HL-60 (cell line): ENCODE measurements around the gene LINC00305.

Experiments used
- DNase-seq, 2 experiments: peaks; one replicate each; pipeline ENCODE4 v3.0.0-alpha.2; 2010 to 2020; ENCODE audit warnings: low read depth in 1 of 2, low spot score in 1 of 2
- H3K27ac ChIP-seq: fragments of 250-450 bp; sonication (Bioruptor Pico); replicated peaks from 2 replicates; pipeline ENCODE4 v1.5.1; 2020; ENCODE audit warnings: mild to moderate bottlenecking, moderate library complexity
- H3K27me3 ChIP-seq: fragments of 250-450 bp; sonication (Bioruptor Pico); 2 replicates; pipeline ENCODE4 v1.5.1; 2021; ENCODE audit warnings: mild to moderate bottlenecking, moderate library complexity; ENCODE audit not compliant: insufficient read depth, poor library complexity, severe bottlenecking
- H3K4me3 ChIP-seq: replicated peaks from 2 replicates; pipeline ENCODE4 v1.5.1; 2011; ENCODE audit warnings: mild to moderate bottlenecking, control low read depth, low read length; ENCODE audit not compliant: insufficient read depth
- CTCF ChIP-seq: IDR thresholded peaks from one replicate; pipeline ENCODE4 v1.5.1; 2011; ENCODE audit warnings: low read length, control low read depth, inconsistent platforms; ENCODE audit not compliant: insufficient read depth
- GABPA ChIP-seq: IDR thresholded peaks from 2 replicates; pipeline ENCODE4 v1.6.1; 2012; ENCODE audit warnings: low read depth
- POLR2AphosphoS5 ChIP-seq: IDR thresholded peaks from 2 replicates; pipeline ENCODE4 v1.6.1; 2012; ENCODE audit warnings: low read depth
- REST ChIP-seq: IDR thresholded peaks from 2 replicates; pipeline ENCODE4 v1.6.1; 2012; ENCODE audit warnings: low read depth; ENCODE audit not compliant: insufficient replicate concordance
- SPI1 ChIP-seq: IDR thresholded peaks from 2 replicates; pipeline ENCODE4 v1.6.1; 2012; ENCODE audit warnings: low read depth, mild to moderate bottlenecking, borderline replicate concordance

LINC00305 gene

GRCh38 chr18:64100116-64100922 lies 48.6 kb downstream of the LINC00305 start:
- H3K27ac ChIP-seq = no peak overlapping the region
- no peak for TF ChIP-seq REST
- no peak for TF ChIP-seq CTCF
- no peak for TF ChIP-seq SPI1
- no peak for TF ChIP-seq POLR2AphosphoS5
- no peak overlapping the region for H3K4me3 ChIP-seq
- no peaks in the 10 kb centered on the region for H3K27me3 ChIP-seq
- no peak for DNase-seq

- H3K4me3 ChIP-seq = no peak overlapping the region
- H3K27me3 ChIP-seq = no peaks in the 10 kb centered on the region
- DNase-seq = no peak
- H3K27ac ChIP-seq = no peak overlapping the region
- TF ChIP-seq REST (no peak), SPI1 (no peak), POLR2AphosphoS5 (no peak), GABPA (no peak), CTCF (no peak)
These were observed 49.6 kb downstream of the LINC00305 start for GRCh38 chr18:64099244-64099643.

- TF ChIP-seq GABPA = no peak
- TF ChIP-seq CTCF = no peak
- no peak for TF ChIP-seq POLR2AphosphoS5
- no peak for TF ChIP-seq SPI1
- Histone ChIP-seq H3K27ac (no peak overlapping the region), H3K4me3 (no peak overlapping the region), H3K27me3 (no peaks in the 10 kb centered on the region)
- no peak for DNase-seq
These were observed 51.4 kb downstream of the LINC00305 start for GRCh38 chr18:64097497-64097896.

GRCh38 chr18:64095056-64095455 lies 53.8 kb downstream of the LINC00305 start:
- no peak overlapping the region for H3K27ac ChIP-seq
- H3K4me3 ChIP-seq = no peak overlapping the region
- peaks cover 2% of the 10 kb centered on the region for H3K27me3 ChIP-seq
- TF ChIP-seq REST (no peak), POLR2AphosphoS5 (no peak)
- DNase-seq = no peak
